Activated B cell treated with CpG ODN at 0.5 μM for 24 hours (primary cell): ENCODE measurements around the gene TEPSIN. TPM values are rescaled to one million over a fixed set of nuclear protein-coding genes. Genes with fewer than 3 reads are reported as not detected.

Source experiments
- ATAC-seq: fragments of 200-7000 bp; cut with Tn5 transposase; one replicate; pipeline ENCODE4 v1.10.0; 2021; ENCODE audit warnings: low read depth, mild to moderate bottlenecking, moderate library complexity
- CTCF ChIA-PET: fragments of 350-600 bp; sonication (Branson Sonifier 250); formaldehyde crosslinking; loops from one replicate; lab custom pipeline; 2021; ENCODE audit warnings: antibody characterized with exemption; lab: Charles Lee
- POLR2A ChIA-PET: fragments of 350-600 bp; sonication (Branson Sonifier 250); formaldehyde crosslinking; loops from one replicate; lab custom pipeline; 2021; ENCODE audit warnings: antibody characterized with exemption; lab: Charles Lee
- DNase-seq: peaks from one replicate; pipeline ENCODE4 v3.0.0; 2022
- H3K27ac Mint-ChIP-seq: one replicate; pipeline ENCODE4 v1.8.0; 2020; ENCODE audit warnings: mixed read lengths
- H3K27me3 Mint-ChIP-seq: one replicate; pipeline ENCODE4 v1.8.0; 2021; ENCODE audit warnings: mixed read lengths
- H3K36me3 Mint-ChIP-seq: one replicate; pipeline ENCODE4 v1.8.0; 2021; ENCODE audit warnings: low read depth, mixed read lengths
- H3K4me1 Mint-ChIP-seq: one replicate; pipeline ENCODE4 v1.8.0; 2021; ENCODE audit warnings: mixed read lengths
- H3K4me3 Mint-ChIP-seq: one replicate; pipeline ENCODE4 v1.8.0; 2020; ENCODE audit warnings: mild to moderate bottlenecking, mixed read lengths
- H3K9me3 Mint-ChIP-seq: one replicate; pipeline ENCODE4 v1.8.0; 2020; ENCODE audit warnings: mixed read lengths
- CTCF ChIP-seq: fragments of 200-600 bp; IDR thresholded peaks from one replicate; pipeline ENCODE4 v1.8.0; 2022; ENCODE audit warnings: antibody characterized with exemption, mild to moderate bottlenecking
- intact Hi-C: fragments of 100-400 bp; cut with micrococcal nuclease; formaldehyde crosslinking; loops from one replicate; pipeline ENCODE4 v1.15.1; 2024
- total RNA-seq: library from RNA; stranded (reverse); gene quantifications from 2 replicates; pipeline ENCODE4 v1.2.3, GENCODE V29; 2022

TEPSIN gene
- total RNA-seq, 1 donor from 2014 or later, result 102 TPM

DNA sequence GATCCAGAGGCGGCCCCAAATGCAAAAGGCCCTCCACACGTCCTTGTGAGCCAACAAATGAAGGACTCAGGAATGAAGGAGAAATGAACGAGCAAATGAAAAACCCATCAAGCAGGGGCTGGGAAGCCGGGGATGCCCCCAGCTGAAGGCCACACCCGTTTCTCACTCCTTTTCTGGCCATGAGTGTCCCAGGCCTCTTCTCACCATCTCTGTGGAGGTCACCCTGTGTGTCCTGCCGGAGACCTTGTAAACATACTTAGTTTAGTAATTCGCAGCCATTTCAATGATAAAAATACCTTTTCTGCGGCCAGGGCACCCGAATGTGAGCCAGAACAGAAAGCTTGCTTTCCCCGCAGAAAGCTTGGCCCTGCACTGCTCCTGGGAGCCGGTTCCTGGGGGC is 51.7 kb downstream of the TEPSIN start:
- ATAC-seq, result no peak
- no peak for TF ChIP-seq CTCF
- intact Hi-C loops, result no loop called here
- no peak for DNase-seq
- no peak overlapping the region for H3K4me3 Mint-ChIP-seq
- H3K4me1 Mint-ChIP-seq, result no peaks in the 10 kb centered on the region
- ChIA-PET CTCF (no interaction called here), POLR2A (no interaction called here)
- peaks cover 2% of the 10 kb centered on the region for H3K27me3 Mint-ChIP-seq
- peaks cover 18% of the 10 kb centered on the region for H3K36me3 Mint-ChIP-seq
- H3K27ac Mint-ChIP-seq, result no peak overlapping the region
- H3K9me3 Mint-ChIP-seq, result no peaks in the 10 kb centered on the region

GRCh38 chr17:81186203-81186602 is 52.7 kb downstream of the TEPSIN start:
- ChIA-PET CTCF (no interaction called here), POLR2A (interaction anchor here (0.6 kb wide), 2 partner anchors 29 to 198 kb away, joined by 3 to 5 read pairs; no protein-coding TSS in a partner anchor)
- Mint-ChIP-seq H3K4me3 (no peak overlapping the region), H3K9me3 (no peaks in the 10 kb centered on the region), H3K36me3 (peaks cover 14% of the 10 kb centered on the region), H3K27me3 (peaks cover 2% of the 10 kb centered on the region), H3K4me1 (no peaks in the 10 kb centered on the region), H3K27ac (no peak overlapping the region)
- no peak for DNase-seq
- ATAC-seq, result no peak
- intact Hi-C loops, result no loop called here
- TF ChIP-seq CTCF, result no peak

DNA sequence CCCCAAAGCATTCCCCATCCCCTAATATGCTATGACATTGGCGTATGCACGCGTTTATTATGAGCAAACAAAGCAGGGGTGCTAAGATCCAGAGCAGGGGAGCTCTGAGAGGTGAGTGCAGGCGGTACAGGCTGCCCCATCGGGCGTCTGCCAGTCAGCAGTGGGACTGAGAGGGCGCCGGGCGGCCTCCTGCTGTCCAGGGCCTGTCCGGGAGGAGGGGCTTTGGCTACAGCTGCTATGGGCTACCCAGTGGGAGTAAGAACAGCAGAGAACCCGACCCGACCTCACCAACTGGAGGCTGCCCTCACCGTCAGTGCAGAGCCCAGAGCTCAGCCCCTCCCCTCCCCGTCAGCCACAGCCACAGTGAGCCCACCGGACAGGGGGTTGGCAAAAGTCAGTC is 54.3 kb downstream of the TEPSIN start:
- DNase-seq (no peak), ATAC-seq (no peak)
- peaks cover 2% of the 10 kb centered on the region for H3K27me3 Mint-ChIP-seq
- ChIA-PET CTCF (no interaction called here), POLR2A (no interaction called here)
- H3K4me3 Mint-ChIP-seq, result no peak overlapping the region
- H3K27ac Mint-ChIP-seq, result no peak overlapping the region
- TF ChIP-seq CTCF, result no peak
- H3K9me3 Mint-ChIP-seq, result no peaks in the 10 kb centered on the region
- intact Hi-C loops, result no loop called here
- no peaks in the 10 kb centered on the region for H3K4me1 Mint-ChIP-seq
- H3K36me3 Mint-ChIP-seq, result peaks cover 6% of the 10 kb centered on the region

DNA sequence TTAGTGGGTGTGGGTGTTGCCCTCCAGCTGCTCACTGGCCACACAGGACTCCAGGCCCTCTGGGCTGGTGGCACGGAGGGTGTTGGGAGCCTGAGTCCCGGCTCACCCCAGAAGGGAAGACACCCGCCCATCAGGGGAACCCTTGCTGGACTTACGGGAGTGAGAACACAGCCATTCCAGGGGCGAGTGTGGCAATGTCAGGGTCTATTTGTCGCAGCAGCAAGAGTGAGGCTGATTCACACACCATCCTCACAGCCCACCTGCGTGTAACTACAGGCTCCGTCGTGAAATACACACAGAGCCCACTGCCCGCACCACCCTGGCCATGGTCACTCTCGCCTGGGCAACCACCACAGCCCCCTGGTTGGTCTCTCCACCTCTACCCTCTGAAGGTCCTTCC is 55.0 kb downstream of the TEPSIN start:
- H3K27me3 Mint-ChIP-seq, result peaks cover 2% of the 10 kb centered on the region
- no peaks in the 10 kb centered on the region for H3K36me3 Mint-ChIP-seq
- CTCF ChIA-PET, result no interaction called here
- no peaks in the 10 kb centered on the region for H3K9me3 Mint-ChIP-seq
- POLR2A ChIA-PET, result no interaction called here
- DNase-seq (no peak), ATAC-seq (no peak)
- H3K4me1 Mint-ChIP-seq, result no peaks in the 10 kb centered on the region
- no peak overlapping the region for H3K4me3 Mint-ChIP-seq
- TF ChIP-seq CTCF, result no peak
- no peak overlapping the region for H3K27ac Mint-ChIP-seq
- intact Hi-C loops, result no loop called here

GRCh38 chr17:81183316-81183715 is 55.5 kb downstream of the TEPSIN start:
- no peak overlapping the region for H3K27ac Mint-ChIP-seq
- H3K4me3 Mint-ChIP-seq, result no peak overlapping the region
- ATAC-seq (no peak), DNase-seq (no peak)
- H3K27me3 Mint-ChIP-seq, result peaks cover 2% of the 10 kb centered on the region
- ChIA-PET POLR2A (no interaction called here), CTCF (no interaction called here)
- no peaks in the 10 kb centered on the region for H3K4me1 Mint-ChIP-seq
- TF ChIP-seq CTCF, result no peak
- intact Hi-C loops, result no loop called here
- H3K9me3 Mint-ChIP-seq, result no peaks in the 10 kb centered on the region
- no peaks in the 10 kb centered on the region for H3K36me3 Mint-ChIP-seq
